Activated CD4-positive, alpha-beta T cell treated with anti-CD3 and anti-CD28 coated beads for 4 hours (primary cell): ENCODE results near the gene LRMDA.

Experiments
- DNase-seq, 2 donors: peaks; one replicate each; pipeline ENCODE4 v3.0.0-alpha.2; 2020

The LRMDA gene

GRCh38 chr10:76150876-76151288 is 719.5 kb downstream of the LRMDA start:
- no peak for DNase-seq

- no peak for DNase-seq
Observed at GRCh38 chr10:76152186-76152585, 720.8 kb downstream of the LRMDA start.

- no peak for DNase-seq
Observed at GRCh38 chr10:76155961-76156360, 724.5 kb downstream of the LRMDA start.

GRCh38 chr10:76160446-76161300 is 729.2 kb downstream of the LRMDA start:
- no peak for DNase-seq

- no peak for DNase-seq
Observed at GRCh38 chr10:76161301-76161582, 729.8 kb downstream of the LRMDA start.

GRCh38 chr10:76168437-76168836 is 737.0 kb downstream of the LRMDA start:
- no peak for DNase-seq

- no peak for DNase-seq
Observed at GRCh38 chr10:76169246-76169645, 737.8 kb downstream of the LRMDA start.

GRCh38 chr10:76172020-76172419 is 740.6 kb downstream of the LRMDA start:
- no peak for DNase-seq

- no peak for DNase-seq
Observed at GRCh38 chr10:76175533-76176165, 744.2 kb downstream of the LRMDA start.

- no peak for DNase-seq
Observed at GRCh38 chr10:76176166-76176550, 744.7 kb downstream of the LRMDA start.

- DNase-seq, result no peak
Observed at GRCh38 chr10:76177936-76178335, 746.5 kb downstream of the LRMDA start.

- DNase-seq, result no peak
Observed at GRCh38 chr10:76178532-76179292, 747.3 kb downstream of the LRMDA start.

GRCh38 chr10:76179806-76180205 is 748.4 kb downstream of the LRMDA start:
- DNase-seq, result no peak

GRCh38 chr10:76184647-76185046 is 753.2 kb downstream of the LRMDA start:
- DNase-seq, result no peak

GRCh38 chr10:76185471-76186301 is 754.3 kb downstream of the LRMDA start:
- no peak for DNase-seq

- DNase-seq, result no peak
Observed at GRCh38 chr10:76188216-76188615, 756.8 kb downstream of the LRMDA start.

- no peak for DNase-seq
Observed at GRCh38 chr10:76190634-76191270, 759.3 kb downstream of the LRMDA start.

- no peak for DNase-seq
Observed at GRCh38 chr10:76191336-76191735, 759.9 kb downstream of the LRMDA start.

GRCh38 chr10:76192151-76192550 is 760.7 kb downstream of the LRMDA start:
- DNase-seq, result no peak

GRCh38 chr10:76192694-76193320 is 761.4 kb downstream of the LRMDA start:
- DNase-seq, result no peak

- no peak for DNase-seq
Observed at GRCh38 chr10:76195654-76196390, 764.4 kb downstream of the LRMDA start.
